Measurements from ENCODE around the gene UNC5C. TPM values are rescaled to one million over a fixed set of nuclear protein-coding genes. Genes with fewer than 3 reads are reported as not detected.

The UNC5C gene
- total and polyA plus RNA-seq, 9 donors: 0.45 to 1.3 (median 0.80) TPM

DNA sequence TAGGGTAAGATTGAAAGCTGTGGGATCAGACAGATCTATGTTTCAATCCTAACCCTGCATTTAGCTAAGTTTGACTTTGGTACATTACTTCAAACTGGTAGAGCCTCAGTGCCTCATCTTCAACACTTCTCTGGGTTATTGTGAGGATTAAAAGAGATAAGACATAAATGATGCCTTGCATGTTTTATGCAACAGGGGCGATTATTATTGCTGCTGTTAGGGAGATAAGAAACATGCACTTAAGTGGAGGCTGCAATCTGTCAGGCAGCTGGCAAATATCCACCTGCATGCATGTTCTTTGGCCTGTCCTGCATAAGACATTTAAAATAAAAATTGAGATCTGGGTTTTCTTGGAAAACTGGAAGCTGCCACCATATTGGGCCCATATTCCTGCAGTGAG, 24.6 kb downstream of the UNC5C start:
- Histone ChIP-seq H3K4me3 (ENCODE audit: low read length) (no peak overlapping the region), H3K4me1 (ENCODE audit: control insufficient read depth, insufficient read depth, low read length) (no peaks in the 10 kb centered on the region), H3K27ac (ENCODE audit: low read length) (no peak overlapping the region), H3K36me3 (ENCODE audit: control insufficient read depth, insufficient read depth, low read length) (no peaks in the 10 kb centered on the region), H3K9me3 (replicated peaks; ENCODE audit: control insufficient read depth, low read depth, low read length) (no peaks in the 10 kb centered on the region), H3K27me3 (ENCODE audit: control insufficient read depth, insufficient read depth, low read length) (no peaks in the 10 kb centered on the region)
- DNase-seq: no peak
- WGBS (ENCODE audit: insufficient coverage): no CpG with 5 or more reads among the region's 1 CpG

DNA sequence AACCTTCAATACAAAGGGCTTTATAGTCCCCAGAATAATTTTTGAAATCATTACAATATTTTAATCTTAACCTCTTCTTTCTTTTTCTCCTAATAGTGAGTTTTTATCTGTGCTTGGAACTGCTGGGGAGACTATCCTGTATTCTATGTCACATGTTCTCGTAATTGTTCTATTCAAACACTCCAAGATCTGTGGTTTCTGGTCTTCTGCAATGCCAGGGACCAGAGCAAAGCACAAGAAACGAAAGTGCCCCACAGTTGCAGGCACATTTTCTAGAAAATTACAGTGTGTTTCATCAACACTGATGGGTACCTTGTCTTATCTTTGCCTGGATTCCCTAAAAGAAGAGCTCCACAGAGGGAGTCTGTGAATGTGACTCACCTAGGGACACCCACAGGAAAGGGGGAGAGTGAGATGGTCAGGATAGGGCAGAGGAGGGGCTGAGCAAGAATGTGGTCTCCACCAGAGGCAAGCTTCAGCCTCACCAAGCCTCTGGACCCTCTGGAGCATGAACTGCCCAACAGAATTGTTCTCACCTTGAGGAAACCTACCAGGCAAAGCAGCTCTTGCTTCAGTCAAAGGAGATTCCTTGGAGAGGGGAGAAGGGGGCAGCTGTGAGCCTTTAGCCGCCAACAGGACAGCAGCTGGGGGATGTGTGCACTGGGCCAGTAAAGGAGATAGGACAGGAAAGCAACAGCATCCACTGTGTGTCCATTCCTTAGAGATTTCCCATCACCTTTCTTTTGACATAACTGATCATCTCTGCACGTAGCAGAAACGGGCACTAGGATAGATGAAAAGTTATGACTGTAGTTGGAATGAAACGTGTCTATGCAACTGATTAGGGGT, 25.9 kb downstream of the UNC5C start:
- H3K27me3 ChIP-seq (ENCODE audit: control insufficient read depth, insufficient read depth, low read length): no peaks in the 10 kb centered on the region
- no peak for DNase-seq
- WGBS (ENCODE audit: insufficient coverage): 86% methylated on average over 2 of the region's 6 CpGs

DNA sequence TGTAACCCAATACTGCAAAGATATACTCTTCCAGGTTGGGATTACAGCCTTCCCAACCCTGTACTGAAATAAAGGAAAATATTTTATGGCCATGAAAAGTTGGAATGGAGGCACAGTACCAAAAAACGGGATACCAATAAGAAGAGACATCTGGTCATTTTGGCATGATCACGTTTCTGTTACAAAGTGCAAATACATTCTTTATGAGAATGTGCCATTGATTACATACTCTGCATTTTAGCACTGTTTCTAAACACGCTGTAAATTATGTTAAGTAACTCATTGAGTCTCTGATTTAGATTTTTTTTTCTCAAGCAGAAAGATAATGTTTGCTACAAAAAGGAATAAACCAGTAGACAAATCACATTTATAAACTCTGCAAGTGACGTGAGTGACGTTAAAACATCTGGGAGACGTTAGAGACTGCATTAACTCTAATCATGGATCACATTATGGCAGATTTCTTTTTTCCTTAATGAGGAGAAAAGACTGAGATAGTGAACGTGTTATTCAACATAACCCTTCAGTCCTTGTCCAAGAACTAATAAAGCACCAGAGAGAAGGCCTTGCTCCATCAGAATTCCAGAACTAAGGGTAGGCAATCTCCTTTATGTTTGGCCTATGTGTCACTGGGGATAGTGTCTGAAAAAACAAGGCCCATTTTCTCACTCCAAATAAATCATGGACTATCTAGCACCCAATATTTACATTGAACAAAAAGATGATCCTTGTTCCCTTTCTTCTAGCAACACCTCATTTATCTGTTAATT, 31.0 kb downstream of the UNC5C start:
- Histone ChIP-seq H3K4me1 (ENCODE audit: control insufficient read depth, insufficient read depth, low read length) (peaks cover 5% of the 10 kb centered on the region), H3K27me3 (ENCODE audit: control insufficient read depth, insufficient read depth, low read length) (no peaks in the 10 kb centered on the region), H3K9me3 (replicated peaks; ENCODE audit: control insufficient read depth, low read depth, low read length) (no peaks in the 10 kb centered on the region), H3K36me3 (ENCODE audit: control insufficient read depth, insufficient read depth, low read length) (no peaks in the 10 kb centered on the region), H3K27ac (ENCODE audit: low read length) (no peak overlapping the region), H3K4me3 (ENCODE audit: low read length) (no peak overlapping the region)
- DNase-seq: peak; percentile 48
- WGBS (ENCODE audit: insufficient coverage): no CpG with 5 or more reads among the region's 7 CpGs

More for the DNA sequence above, 25.9 kb downstream of the UNC5C start:
- H3K4me3 ChIP-seq (ENCODE audit: low read length): no peak overlapping the region
- no peaks in the 10 kb centered on the region for H3K36me3 ChIP-seq (ENCODE audit: control insufficient read depth, insufficient read depth, low read length)
- H3K9me3 ChIP-seq (replicated peaks; ENCODE audit: control insufficient read depth, low read depth, low read length): no peaks in the 10 kb centered on the region
- H3K27ac ChIP-seq (ENCODE audit: low read length): no peak overlapping the region
- H3K4me1 ChIP-seq (ENCODE audit: control insufficient read depth, insufficient read depth, low read length): no peaks in the 10 kb centered on the region

GRCh38 chr4:95516528-95517017, 32.2 kb downstream of the UNC5C start:
- Histone ChIP-seq H3K27ac (ENCODE audit: low read length) (no peak overlapping the region), H3K4me3 (ENCODE audit: low read length) (no peak overlapping the region), H3K36me3 (ENCODE audit: control insufficient read depth, insufficient read depth, low read length) (no peaks in the 10 kb centered on the region), H3K4me1 (ENCODE audit: control insufficient read depth, insufficient read depth, low read length) (peaks cover 5% of the 10 kb centered on the region), H3K9me3 (replicated peaks; ENCODE audit: control insufficient read depth, low read depth, low read length) (no peaks in the 10 kb centered on the region), H3K27me3 (ENCODE audit: control insufficient read depth, insufficient read depth, low read length) (no peaks in the 10 kb centered on the region)
- WGBS (ENCODE audit: insufficient coverage): 57% methylated on average over 7 of the region's 10 CpGs
- peak; percentile 60 for DNase-seq

- H3K36me3 ChIP-seq (ENCODE audit: control insufficient read depth, insufficient read depth, low read length): no peaks in the 10 kb centered on the region
- no peaks in the 10 kb centered on the region for H3K27me3 ChIP-seq (ENCODE audit: control insufficient read depth, insufficient read depth, low read length)
- H3K4me3 ChIP-seq (ENCODE audit: low read length): no peak overlapping the region
- peak; percentile 71 for DNase-seq
- no CpG with 5 or more reads among the region's 1 CpG for WGBS (ENCODE audit: insufficient coverage)
- no peaks in the 10 kb centered on the region for H3K9me3 ChIP-seq (replicated peaks; ENCODE audit: control insufficient read depth, low read depth, low read length)
- peaks cover 5% of the 10 kb centered on the region for H3K4me1 ChIP-seq (ENCODE audit: control insufficient read depth, insufficient read depth, low read length)
- no peak overlapping the region for H3K27ac ChIP-seq (ENCODE audit: low read length)
Observed at GRCh38 chr4:95515589-95515988, 33.2 kb downstream of the UNC5C start.

GRCh38 chr4:95513022-95513421, 35.8 kb downstream of the UNC5C start:
- Histone ChIP-seq H3K4me3 (ENCODE audit: low read length) (no peak overlapping the region), H3K36me3 (ENCODE audit: control insufficient read depth, insufficient read depth, low read length) (no peaks in the 10 kb centered on the region), H3K9me3 (replicated peaks; ENCODE audit: control insufficient read depth, low read depth, low read length) (no peaks in the 10 kb centered on the region), H3K27me3 (ENCODE audit: control insufficient read depth, insufficient read depth, low read length) (no peaks in the 10 kb centered on the region), H3K4me1 (ENCODE audit: control insufficient read depth, insufficient read depth, low read length) (peaks cover 5% of the 10 kb centered on the region), H3K27ac (ENCODE audit: low read length) (no peak overlapping the region)
- no peak for DNase-seq
- 40% methylated on average over 2 of the region's 4 CpGs for whole genome bisulfite sequencing (ENCODE audit: insufficient coverage)

- H3K27ac ChIP-seq (ENCODE audit: low read length): no peak overlapping the region
- no peaks in the 10 kb centered on the region for H3K36me3 ChIP-seq (ENCODE audit: control insufficient read depth, insufficient read depth, low read length)
- H3K4me1 ChIP-seq (ENCODE audit: control insufficient read depth, insufficient read depth, low read length): peaks cover 2% of the 10 kb centered on the region
- WGBS (ENCODE audit: insufficient coverage): no CpG with 5 or more reads among the region's 3 CpGs
- no peaks in the 10 kb centered on the region for H3K27me3 ChIP-seq (ENCODE audit: control insufficient read depth, insufficient read depth, low read length)
- no peak for DNase-seq
- H3K9me3 ChIP-seq (replicated peaks; ENCODE audit: control insufficient read depth, low read depth, low read length): no peaks in the 10 kb centered on the region
- H3K4me3 ChIP-seq (ENCODE audit: low read length): no peak overlapping the region
Observed at GRCh38 chr4:95511477-95511876, 37.3 kb downstream of the UNC5C start.

DNA sequence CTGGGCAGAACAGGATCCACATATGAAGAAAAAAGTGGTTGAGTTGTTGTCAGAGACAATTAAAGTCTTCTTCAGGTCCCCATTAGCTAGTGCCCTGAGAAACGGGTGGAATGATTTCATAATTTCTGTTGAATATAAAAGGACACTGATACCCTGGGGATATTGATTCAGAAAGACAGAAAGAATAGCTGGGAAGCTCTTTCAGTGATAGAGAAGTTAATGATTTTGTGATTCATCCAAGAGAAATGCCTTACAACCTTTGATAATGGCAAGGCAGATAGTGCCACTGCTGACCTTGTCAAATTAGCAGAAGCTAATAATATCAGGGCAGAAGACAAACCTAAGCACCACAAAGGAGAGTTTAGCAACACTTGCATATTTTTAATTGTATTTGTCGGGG, 37.9 kb downstream of the UNC5C start:
- no peak for DNase-seq
- 20% methylated on average over 1 of the region's 2 CpGs for WGBS (ENCODE audit: insufficient coverage)
- no peaks in the 10 kb centered on the region for H3K27me3 ChIP-seq (ENCODE audit: control insufficient read depth, insufficient read depth, low read length)
- no peaks in the 10 kb centered on the region for H3K4me1 ChIP-seq (ENCODE audit: control insufficient read depth, insufficient read depth, low read length)
- H3K9me3 ChIP-seq (replicated peaks; ENCODE audit: control insufficient read depth, low read depth, low read length): no peaks in the 10 kb centered on the region
- H3K4me3 ChIP-seq (ENCODE audit: low read length): no peak overlapping the region
- no peak overlapping the region for H3K27ac ChIP-seq (ENCODE audit: low read length)
- H3K36me3 ChIP-seq (ENCODE audit: control insufficient read depth, insufficient read depth, low read length): no peaks in the 10 kb centered on the region

DNA sequence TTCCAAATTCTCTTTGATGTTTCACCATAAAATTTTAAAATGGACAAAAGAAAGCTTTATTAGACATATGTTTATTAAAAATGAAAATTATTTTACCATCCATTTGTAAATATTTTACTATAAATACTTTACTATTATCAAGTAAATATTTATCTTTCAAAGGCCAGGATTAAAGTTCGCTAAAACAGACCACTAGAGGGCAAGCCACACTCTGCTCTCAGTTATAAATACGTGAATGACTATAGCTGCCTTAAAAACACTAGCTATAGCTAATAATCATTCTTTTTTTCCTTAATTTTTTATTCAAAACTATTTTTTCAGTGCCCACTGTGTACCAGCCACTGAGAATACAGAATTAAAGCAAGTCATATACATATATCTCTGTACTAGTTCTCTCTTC, 38.6 kb downstream of the UNC5C start:
- DNase-seq: peak; percentile 27
- WGBS (ENCODE audit: insufficient coverage): no CpG with 5 or more reads among the region's 2 CpGs
- Histone ChIP-seq H3K36me3 (ENCODE audit: control insufficient read depth, insufficient read depth, low read length) (no peaks in the 10 kb centered on the region), H3K9me3 (replicated peaks; ENCODE audit: control insufficient read depth, low read depth, low read length) (no peaks in the 10 kb centered on the region), H3K4me3 (ENCODE audit: low read length) (no peak overlapping the region), H3K27me3 (ENCODE audit: control insufficient read depth, insufficient read depth, low read length) (no peaks in the 10 kb centered on the region), H3K27ac (ENCODE audit: low read length) (no peak overlapping the region), H3K4me1 (ENCODE audit: control insufficient read depth, insufficient read depth, low read length) (no peaks in the 10 kb centered on the region)

- H3K4me1 ChIP-seq (ENCODE audit: control insufficient read depth, insufficient read depth, low read length): no peaks in the 10 kb centered on the region
- no peak overlapping the region for H3K27ac ChIP-seq (ENCODE audit: low read length)
- WGBS (ENCODE audit: insufficient coverage): no CpG with 5 or more reads among the region's 1 CpG
- H3K9me3 ChIP-seq (replicated peaks; ENCODE audit: control insufficient read depth, low read depth, low read length): no peaks in the 10 kb centered on the region
- H3K36me3 ChIP-seq (ENCODE audit: control insufficient read depth, insufficient read depth, low read length): no peaks in the 10 kb centered on the region
- no peak overlapping the region for H3K4me3 ChIP-seq (ENCODE audit: low read length)
- no peak for DNase-seq
- H3K27me3 ChIP-seq (ENCODE audit: control insufficient read depth, insufficient read depth, low read length): no peaks in the 10 kb centered on the region
Observed at GRCh38 chr4:95508421-95508820, 40.4 kb downstream of the UNC5C start.

Measured in muscle of leg (tissue), 11 donors.